Endothelial cell of umbilical vein (primary cell): Measurements from ENCODE around the gene RPL13. TPM values are rescaled to one million over a fixed set of nuclear protein-coding genes. Genes with fewer than 3 reads are reported as not detected.

Source experiments
- BruUV-seq: library from RNA; stranded (reverse); fragments of 400-500 nt; replicated peaks from 2 replicates; lab custom pipeline; 2021; lab: Mats Ljungman, UMichigan
- CTCF ChIA-PET: fragments of 300-600, 350-600 bp; sonication (Branson Sonifier 250); formaldehyde crosslinking; loops from one replicate; lab custom pipeline; 2021; ENCODE audit warnings: antibody characterized with exemption, inconsistent platforms; lab: Charles Lee
- POLR2A ChIA-PET: fragments of 300-600, 350-600 bp; sonication (Branson Sonifier 250); formaldehyde crosslinking; loops from one replicate; lab custom pipeline; 2021; ENCODE audit warnings: antibody characterized with exemption, inconsistent platforms; lab: Charles Lee
- DNase-seq: peaks from one replicate; pipeline ENCODE4 v3.0.0-alpha.2; 2011; ENCODE audit warnings: low read depth, low spot score
- FAIRE-seq: peaks from 2 replicates; lab custom pipeline; 2011; peaks lifted over from hg19 to GRCh38; lab: Jason Lieb, UNC
- H2AFZ ChIP-seq: 2 replicates; pipeline ENCODE4 v1.6.0; 2012; ENCODE audit warnings: low read depth, low read length, control low read depth, inconsistent platforms
- H3K27ac ChIP-seq: 2 replicates; pipeline ENCODE4 v1.5.1; 2011; ENCODE audit warnings: low read depth, mild to moderate bottlenecking, control low read depth, low read length, moderate library complexity; ENCODE audit not compliant: insufficient read depth
- H3K27me3 ChIP-seq, 2 experiments: 2 replicates each; pipeline versions ENCODE4 v1.6.0 to v1.6.1; 2011; ENCODE audit warnings: low read length in 2 of 2, mixed read lengths in 1 of 2; ENCODE audit not compliant: control insufficient read depth in 2 of 2, insufficient read depth in 2 of 2
- H3K36me3 ChIP-seq, 2 experiments: 2 replicates in 1 of 2; 3 replicates in 1 of 2; pipeline ENCODE4 v1.5.1; 2011; ENCODE audit warnings: low read length in 2 of 2, mild to moderate bottlenecking in 1 of 2, moderate library complexity in 1 of 2; ENCODE audit not compliant: control insufficient read depth in 2 of 2, insufficient read depth in 2 of 2; ENCODE audit errors: extremely low read depth in 1 of 2
- H3K4me1 ChIP-seq: 3 replicates; pipeline ENCODE4 v1.5.1; 2011; ENCODE audit warnings: mild to moderate bottlenecking, low read length; ENCODE audit not compliant: control insufficient read depth, insufficient read depth; ENCODE audit errors: extremely low read depth
- H3K4me2 ChIP-seq: 2 replicates; pipeline ENCODE4 v1.6.1; 2011; ENCODE audit warnings: low read length, control low read depth, mixed read lengths; ENCODE audit not compliant: insufficient read depth
- H3K4me3 ChIP-seq, 3 experiments: fragments of 200-600 bp in 1 of 3; sonication (generic), shearing (Covaris generic) in 1 of 3; replicated peaks in 1 of 3; 2 replicates each; pipeline ENCODE4 v1.5.1; 2011 to 2016; ENCODE audit warnings: control low read depth in 3 of 3, low read length in 3 of 3, mild to moderate bottlenecking in 2 of 3, inconsistent platforms in 1 of 3, low read depth in 1 of 3, moderate library complexity in 1 of 3; ENCODE audit not compliant: insufficient read depth in 1 of 3
- H3K79me2 ChIP-seq: 2 replicates; pipeline ENCODE4 v1.6.0; 2012; ENCODE audit warnings: low read length, inconsistent platforms; ENCODE audit not compliant: control insufficient read depth, insufficient read depth
- H3K9ac ChIP-seq: replicated peaks from 2 replicates; pipeline ENCODE3; 2011; ENCODE audit warnings: low read length, control low read depth; ENCODE audit not compliant: insufficient read depth; ENCODE audit errors: extremely low read depth
- H3K9me1 ChIP-seq: replicated peaks from 3 replicates; pipeline ENCODE4 v1.6.0; 2011; ENCODE audit warnings: mild to moderate bottlenecking, low read length; ENCODE audit not compliant: control insufficient read depth, insufficient read depth; ENCODE audit errors: extremely low read depth
- H3K9me3 ChIP-seq: replicated peaks from 2 replicates; pipeline ENCODE4 v1.5.1; 2012; ENCODE audit warnings: low read length, inconsistent platforms; ENCODE audit not compliant: control insufficient read depth, insufficient read depth
- H4K20me1 ChIP-seq: replicated peaks from 2 replicates; pipeline ENCODE3; 2011; ENCODE audit warnings: mild to moderate bottlenecking, low read length; ENCODE audit not compliant: control insufficient read depth, insufficient read depth; ENCODE audit errors: extremely low read depth
- EZH2 ChIP-seq: IDR thresholded peaks from 2 replicates; pipeline ENCODE4 v1.6.1; 2012; ENCODE audit warnings: borderline replicate concordance, low read depth, mild to moderate bottlenecking, moderate library complexity, low read length, inconsistent platforms; ENCODE audit not compliant: severe bottlenecking
- FOS ChIP-seq: IDR thresholded peaks from 2 replicates; pipeline ENCODE4 v1.6.1; 2011; ENCODE audit warnings: mild to moderate bottlenecking, low read length, moderate library complexity, borderline replicate concordance; ENCODE audit not compliant: insufficient read depth
- GATA2 ChIP-seq: IDR thresholded peaks from 2 replicates; pipeline ENCODE4 v1.7.0; 2011; ENCODE audit warnings: low read depth, mild to moderate bottlenecking, moderate library complexity, mixed read lengths, low read length; ENCODE audit not compliant: insufficient read length, insufficient read depth
- JUN ChIP-seq: IDR thresholded peaks from 2 replicates; pipeline ENCODE4 v1.6.1; 2011; ENCODE audit warnings: borderline replicate concordance, low read depth; ENCODE audit not compliant: insufficient read length, insufficient read depth
- MYC ChIP-seq: IDR thresholded peaks from one replicate; pipeline ENCODE4 v1.6.1; 2011; ENCODE audit warnings: mild to moderate bottlenecking, low read depth, low read length
- POLR2A ChIP-seq: IDR thresholded peaks from 2 replicates; pipeline ENCODE4 v1.6.1; 2012; ENCODE audit warnings: low read depth, mild to moderate bottlenecking, control low read depth, low read length
- POLR2AphosphoS5 ChIP-seq: IDR thresholded peaks from 2 replicates; pipeline ENCODE4 v1.6.1; 2012; ENCODE audit warnings: low read depth, mild to moderate bottlenecking, control low read depth, low read length, moderate library complexity; ENCODE audit not compliant: insufficient read depth
- dilution Hi-C: fragments of 300-500 bp; cut with MboI; formaldehyde crosslinking; loops from one replicate; pipeline ENCODE4 v1.15.0; 2019; ENCODE audit warnings: low sequenced_read_pairs; ENCODE audit not compliant: extremely low pct_ligation_motif_present
- intact Hi-C: fragments of 100-400 bp; cut with micrococcal nuclease; formaldehyde crosslinking; loops from one replicate; pipeline ENCODE4 v1.10.0; 2022
- polyA plus RNA-seq, 4 experiments: library from polyadenylated mRNA; depleted of rRNA in 3 of 4; stranded (reverse) in 3 of 4; unstranded in 1 of 4; fragments of >200 nt; gene quantifications; 2 replicates each; pipeline versions ENCODE4 v1.2.1 to v1.2.3, GENCODE V29; 2011 to 2012; ENCODE audit warnings: missing spikeins in 1 of 4
- total RNA-seq: library from RNA; stranded (reverse); gene quantifications from 2 replicates; pipeline ENCODE4 v1.2.3, GENCODE V29; 2021
- TF ChIP-seq, protein P1 (sequence below): IDR thresholded peaks from 2 replicates; pipeline ENCODE4 v1.6.1; 2011; ENCODE audit not compliant: insufficient read depth, insufficient read length
- TF ChIP-seq, protein P2 (sequence below), 2 donors: IDR thresholded peaks; 1 replicate in 1 of 2; 2 replicates in 1 of 2; pipeline ENCODE4 v1.5.1; 2011; ENCODE audit warnings: low read length in 2 of 2, mild to moderate bottlenecking in 2 of 2, moderate library complexity in 2 of 2, control low read depth in 1 of 2, inconsistent platforms in 1 of 2, low read depth in 1 of 2; ENCODE audit not compliant: insufficient read depth in 1 of 2; ENCODE audit errors: extremely low read depth in 1 of 2

Gene RPL13
- total and polyA plus RNA-seq, 2 donors (not counting 3 experiments of a cell fraction or from before 2014, with no cell fraction given), result 1,463 to 5,670 TPM

DNA sequence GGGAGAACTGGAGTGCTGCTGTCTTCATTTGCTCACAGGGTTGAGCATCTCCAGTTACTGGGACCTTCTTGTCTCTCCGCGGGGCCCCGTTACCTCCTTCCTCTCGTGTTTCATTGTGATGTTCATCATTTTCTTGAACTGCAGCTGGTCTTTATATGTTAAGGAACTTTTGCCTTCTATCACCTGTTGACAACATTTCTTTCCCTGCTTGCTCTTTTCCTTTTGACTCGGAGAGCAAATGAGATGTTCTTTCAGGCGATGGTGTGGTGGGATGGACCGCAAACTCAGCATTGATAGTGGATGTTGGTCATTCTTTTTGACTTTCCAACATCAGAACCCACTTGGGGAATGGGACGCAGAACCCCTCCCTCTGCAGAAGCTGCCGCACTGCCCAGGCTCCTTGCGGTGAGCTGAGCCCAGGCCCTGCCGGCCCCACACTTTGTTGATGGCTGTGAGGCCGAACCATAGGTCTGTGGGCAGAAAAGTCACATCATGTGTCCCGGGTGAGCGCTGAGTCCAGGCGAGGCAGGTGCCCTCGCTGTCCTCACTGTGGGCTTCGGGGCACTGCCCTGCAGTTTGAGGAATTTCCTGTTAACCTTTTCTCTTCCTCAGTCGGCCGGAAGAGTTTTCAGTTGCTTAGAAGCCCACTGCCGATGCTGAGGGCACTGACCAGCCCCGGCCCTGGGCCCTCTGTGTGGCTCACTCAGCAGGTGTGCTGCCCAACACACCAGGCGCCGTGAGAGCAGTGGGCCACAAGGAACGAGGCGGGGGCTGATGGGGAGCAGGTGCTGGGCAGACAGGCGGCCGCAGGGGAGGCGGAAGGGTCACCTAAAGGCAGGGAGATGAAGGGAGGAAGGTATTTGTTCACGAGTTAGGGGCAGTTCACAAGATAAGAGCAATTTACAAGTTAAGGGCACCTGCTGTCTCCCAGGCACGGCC lies 7.4 kb downstream of the RPL13 start:
- BruUV-seq, result no TSS peak
- Histone ChIP-seq H3K4me2 (no peak overlapping the region), H3K27ac (no peak overlapping the region), H3K9ac (no peak overlapping the region), H3K9me1 (no peaks in the 10 kb centered on the region), H3K9me3 (no peaks in the 10 kb centered on the region), H4K20me1 (peaks cover 4% of the 10 kb centered on the region), H3K4me1 (peaks cover 30% of the 10 kb centered on the region), H3K27me3 (no peaks in the 10 kb centered on the region), H3K79me2 (peaks cover 13% of the 10 kb centered on the region), H2AFZ (no peak overlapping the region), H3K4me3 (no peak overlapping the region), H3K36me3 (peaks cover 17 to 18% of the 10 kb centered on the region in 2 experiments)
- CTCF ChIA-PET, result no interaction called here
- no peak for FAIRE-seq
- DNase-seq, result no peak
- POLR2A ChIA-PET, result no interaction called here
- intact Hi-C loops (no loop called here), dilution Hi-C loops (no loop called here)
- TF ChIP-seq POLR2A, result no peak

DNA sequence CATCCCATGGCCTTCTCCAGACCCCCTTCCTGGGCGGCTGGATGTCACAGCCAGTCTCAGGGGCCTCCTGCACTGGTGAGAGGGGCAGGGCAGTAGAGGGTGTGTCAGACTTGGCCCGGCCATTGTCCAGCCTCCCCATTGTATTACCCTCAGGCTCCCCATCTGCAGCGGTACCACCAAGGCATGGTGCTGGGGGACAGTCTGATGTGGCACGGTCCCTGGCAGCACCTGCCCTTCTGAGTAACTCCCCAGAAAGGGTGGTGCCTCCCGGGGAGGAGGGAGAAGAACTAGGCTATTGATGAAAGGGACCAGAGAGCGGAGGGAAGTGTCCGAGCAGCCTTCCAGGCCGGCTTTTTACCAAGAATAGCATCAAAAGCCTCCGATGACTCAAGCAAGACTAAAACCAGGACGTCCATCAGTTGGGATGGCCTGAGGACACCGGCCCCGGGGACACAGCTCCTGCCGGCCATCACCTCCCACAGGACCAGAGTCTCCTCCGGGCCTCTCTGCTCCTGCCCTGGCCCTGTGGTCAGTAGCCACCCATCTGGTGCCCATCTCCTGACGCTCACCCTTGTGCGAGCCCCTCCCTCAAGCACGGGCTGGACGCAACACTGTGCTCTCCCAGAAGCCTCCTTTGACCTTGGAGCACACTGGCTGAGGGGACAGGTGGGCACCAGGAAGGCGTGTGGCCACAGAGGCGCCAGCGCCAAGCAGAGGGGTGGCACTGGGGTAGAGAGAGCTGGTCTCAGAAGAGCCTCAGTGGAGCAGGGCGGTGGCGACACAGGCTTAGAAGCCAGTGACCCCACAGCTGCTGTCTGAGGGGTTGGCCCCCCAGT lies 9.2 kb downstream of the RPL13 start:
- POLR2A ChIA-PET, result no interaction called here
- intact Hi-C loops (loop anchor here (10.0 kb wide), 1 partner anchor 155 kb away; the partner anchor contains the start of genes VPS9D1 and ZNF276), dilution Hi-C loops (no loop called here)
- H2AFZ ChIP-seq, result no peak overlapping the region
- TF ChIP-seq, protein P1, sequence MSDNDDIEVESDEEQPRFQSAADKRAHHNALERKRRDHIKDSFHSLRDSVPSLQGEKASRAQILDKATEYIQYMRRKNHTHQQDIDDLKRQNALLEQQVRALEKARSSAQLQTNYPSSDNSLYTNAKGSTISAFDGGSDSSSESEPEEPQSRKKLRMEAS, result no peak
- no peak for TF ChIP-seq EZH2
- no peak for TF ChIP-seq FOS
- no peak for TF ChIP-seq POLR2AphosphoS5
- TF ChIP-seq GATA2, result no peak
- TF ChIP-seq JUN, result no peak
- no peak for TF ChIP-seq MYC
- TF ChIP-seq, protein P2, sequence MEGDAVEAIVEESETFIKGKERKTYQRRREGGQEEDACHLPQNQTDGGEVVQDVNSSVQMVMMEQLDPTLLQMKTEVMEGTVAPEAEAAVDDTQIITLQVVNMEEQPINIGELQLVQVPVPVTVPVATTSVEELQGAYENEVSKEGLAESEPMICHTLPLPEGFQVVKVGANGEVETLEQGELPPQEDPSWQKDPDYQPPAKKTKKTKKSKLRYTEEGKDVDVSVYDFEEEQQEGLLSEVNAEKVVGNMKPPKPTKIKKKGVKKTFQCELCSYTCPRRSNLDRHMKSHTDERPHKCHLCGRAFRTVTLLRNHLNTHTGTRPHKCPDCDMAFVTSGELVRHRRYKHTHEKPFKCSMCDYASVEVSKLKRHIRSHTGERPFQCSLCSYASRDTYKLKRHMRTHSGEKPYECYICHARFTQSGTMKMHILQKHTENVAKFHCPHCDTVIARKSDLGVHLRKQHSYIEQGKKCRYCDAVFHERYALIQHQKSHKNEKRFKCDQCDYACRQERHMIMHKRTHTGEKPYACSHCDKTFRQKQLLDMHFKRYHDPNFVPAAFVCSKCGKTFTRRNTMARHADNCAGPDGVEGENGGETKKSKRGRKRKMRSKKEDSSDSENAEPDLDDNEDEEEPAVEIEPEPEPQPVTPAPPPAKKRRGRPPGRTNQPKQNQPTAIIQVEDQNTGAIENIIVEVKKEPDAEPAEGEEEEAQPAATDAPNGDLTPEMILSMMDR (IDR thresholded peaks at IDR 0.05; ENCODE audit: extremely low read depth in 1 of 2, insufficient read depth in 1 of 2, low read depth in 1 of 2, low read length in 2 of 2), result no peak
- TF ChIP-seq POLR2A, result no peak
- no peak overlapping the region for H3K4me3 ChIP-seq
- no peak overlapping the region for H3K4me2 ChIP-seq
- no TSS peak for BruUV-seq
- H4K20me1 ChIP-seq, result no peaks in the 10 kb centered on the region
- H3K9me1 ChIP-seq, result no peaks in the 10 kb centered on the region
- DNase-seq (no peak), FAIRE-seq (no peak)
- no peaks in the 10 kb centered on the region for H3K79me2 ChIP-seq
- H3K9me3 ChIP-seq, result no peaks in the 10 kb centered on the region
- CTCF ChIA-PET, result no interaction called here
- H3K27me3 ChIP-seq, result no peaks in the 10 kb centered on the region
- H3K27ac ChIP-seq, result no peak overlapping the region
- H3K4me1 ChIP-seq, result peaks cover 14% of the 10 kb centered on the region
- H3K36me3 ChIP-seq, result peaks cover 1 to 3% of the 10 kb centered on the region in 2 experiments
- no peak overlapping the region for H3K9ac ChIP-seq
